IPS-18c (cell line): Measurements from ENCODE around the gene RABGAP1L.

ENCODE experiments used
- H3K4me3 ChIP-seq: 2 replicates; pipeline ENCODE4 v1.7.0; 2013; ENCODE audit warnings: low read depth, mild to moderate bottlenecking, low read length, moderate library complexity; ENCODE audit not compliant: insufficient read depth
- H3K9me3 ChIP-seq: one replicate; pipeline ENCODE4 v1.6.1; 2013; ENCODE audit warnings: mild to moderate bottlenecking, low read length, moderate library complexity; ENCODE audit not compliant: control insufficient read depth, insufficient read depth

The RABGAP1L gene

GRCh38 chr1:174149216-174149615, 10.1 kb upstream of the RABGAP1L start:
- peaks cover under 1% of the 10 kb centered on the region for H3K9me3 ChIP-seq

GRCh38 chr1:174150499-174150898, 8.8 kb upstream of the RABGAP1L start:
- Histone ChIP-seq H3K4me3 (no peak overlapping the region), H3K9me3 (no peaks in the 10 kb centered on the region)

More at GRCh38 chr1:174149216-174149615, 10.1 kb upstream of the RABGAP1L start:
- no peak overlapping the region for H3K4me3 ChIP-seq

- Histone ChIP-seq H3K4me3 (no peak overlapping the region), H3K9me3 (no peaks in the 10 kb centered on the region)
Measured at GRCh38 chr1:174152427-174152826, 6.9 kb upstream of the RABGAP1L start.

GRCh38 chr1:174153085-174153824, 6.1 kb upstream of the RABGAP1L start:
- H3K9me3 ChIP-seq = no peaks in the 10 kb centered on the region
- H3K4me3 ChIP-seq = no peak overlapping the region

GRCh38 chr1:174153825-174154107, 5.6 kb upstream of the RABGAP1L start:
- Histone ChIP-seq H3K4me3 (no peak overlapping the region), H3K9me3 (no peaks in the 10 kb centered on the region)

GRCh38 chr1:174156437-174156836, 2.9 kb upstream of the RABGAP1L start:
- H3K9me3 ChIP-seq = no peaks in the 10 kb centered on the region

GRCh38 chr1:174157157-174157806, 2.0 kb upstream of the RABGAP1L start:
- no peak overlapping the region for H3K4me3 ChIP-seq
- H3K9me3 ChIP-seq = no peaks in the 10 kb centered on the region

More at GRCh38 chr1:174156437-174156836, 2.9 kb upstream of the RABGAP1L start:
- H3K4me3 ChIP-seq = no peak overlapping the region

- Histone ChIP-seq H3K4me3 (peak overlapping the region; percentile 90), H3K9me3 (no peaks in the 10 kb centered on the region)
Measured at GRCh38 chr1:174158767-174159251, 511 bp upstream of the RABGAP1L start.

GRCh38 chr1:174160109-174160473, 771 bp downstream of the RABGAP1L start:
- H3K4me3 ChIP-seq = peak overlapping the region; percentile 90

GRCh38 chr1:174160603-174161002, 1.3 kb downstream of the RABGAP1L start:
- H3K9me3 ChIP-seq = no peaks in the 10 kb centered on the region
- H3K4me3 ChIP-seq = peak overlapping the region; percentile 90; the same call in 1 of the 2 replicates

More at GRCh38 chr1:174160109-174160473, 771 bp downstream of the RABGAP1L start:
- H3K9me3 ChIP-seq = no peaks in the 10 kb centered on the region

- no peak overlapping the region for H3K4me3 ChIP-seq
- H3K9me3 ChIP-seq = no peaks in the 10 kb centered on the region
Measured at GRCh38 chr1:174161813-174162212, 2.5 kb downstream of the RABGAP1L start.

GRCh38 chr1:174164826-174165225, 5.5 kb downstream of the RABGAP1L start:
- no peaks in the 10 kb centered on the region for H3K9me3 ChIP-seq

GRCh38 chr1:174165471-174166137, 6.3 kb downstream of the RABGAP1L start:
- Histone ChIP-seq H3K9me3 (no peaks in the 10 kb centered on the region), H3K4me3 (no peak overlapping the region)

More at GRCh38 chr1:174164826-174165225, 5.5 kb downstream of the RABGAP1L start:
- H3K4me3 ChIP-seq = no peak overlapping the region

GRCh38 chr1:174166530-174167264, 7.4 kb downstream of the RABGAP1L start:
- no peak overlapping the region for H3K4me3 ChIP-seq
- H3K9me3 ChIP-seq = no peaks in the 10 kb centered on the region

GRCh38 chr1:174167265-174167803, 8.0 kb downstream of the RABGAP1L start:
- Histone ChIP-seq H3K4me3 (no peak overlapping the region), H3K9me3 (no peaks in the 10 kb centered on the region)

- Histone ChIP-seq H3K4me3 (no peak overlapping the region), H3K9me3 (no peaks in the 10 kb centered on the region)
Measured at GRCh38 chr1:174169342-174169741, 10.0 kb downstream of the RABGAP1L start.

- no peak overlapping the region for H3K4me3 ChIP-seq
- no peaks in the 10 kb centered on the region for H3K9me3 ChIP-seq
Measured at GRCh38 chr1:174171073-174171472, 11.8 kb downstream of the RABGAP1L start.
